Spleen (tissue), 7 donors: ENCODE results near the gene UBL5.

ENCODE experiments used
- CTCF ChIP-seq, 11 experiments: fragments of 200-600 bp in 7 of 11; fragments of 450-650 bp in 4 of 11; sonication (generic) in 4 of 11; IDR thresholded peaks in 8 of 11; conservative IDR thresholded peaks in 3 of 11; 1 replicate in 7 of 11; 2 replicates in 4 of 11; pipeline versions ENCODE4 v1.4.0 to v1.8.0; 2016 to 2021; ENCODE audit warnings: antibody characterized with exemption in 11 of 11, inconsistent platforms in 4 of 11, mild to moderate bottlenecking in 1 of 11
- POLR2AphosphoS5 ChIP-seq, 3 donors: sonication (generic); formaldehyde crosslinking; IDR thresholded peaks; one replicate each; pipeline ENCODE4 v1.5.1; 2017; ENCODE audit warnings: antibody characterized with exemption in 3 of 3
- donor health status: DM: no; HTN: no; CAD: no; lungs with moderate emphysema.
- donor health status: DM: no; HTN: no; CAD: no.
- donor health status: DM: no; HTN: no; CAD: no.

DNA sequence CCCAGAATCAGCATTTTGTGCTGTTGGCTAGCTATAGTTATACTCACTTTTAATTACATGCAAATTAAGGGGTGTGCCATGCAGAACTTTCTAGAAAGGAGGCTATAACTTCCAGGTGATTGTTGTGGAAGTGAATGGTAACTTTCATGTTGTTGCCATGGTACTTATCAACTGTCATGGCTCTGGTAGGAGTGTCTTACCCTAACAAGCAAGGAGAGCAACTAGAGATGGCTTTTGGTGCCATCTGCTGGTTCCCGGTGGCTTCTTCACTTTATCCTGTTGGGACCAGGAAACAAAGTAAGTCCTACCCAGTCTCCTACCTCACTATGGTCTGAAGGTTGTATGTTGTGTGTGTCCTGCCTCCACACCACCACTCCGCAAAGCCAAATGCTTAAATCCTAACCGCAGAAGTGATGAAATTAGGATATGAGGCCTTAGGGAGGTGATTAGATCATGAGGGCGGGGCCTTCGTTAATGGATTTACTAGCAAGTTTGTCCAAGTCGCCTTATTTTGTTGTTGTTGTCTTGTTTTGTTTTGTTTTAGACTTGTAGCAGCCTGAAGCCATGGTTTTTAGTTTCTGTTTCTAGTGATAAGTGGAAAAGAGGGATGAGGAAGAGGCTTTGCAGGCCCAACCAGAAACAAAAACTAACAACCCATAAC lies 31.5 kb upstream of the UBL5 start:
- TF ChIP-seq POLR2AphosphoS5 (IDR thresholded peaks at IDR 0.05) (peak in 1 of 3 donors; percentile 35), CTCF (IDR thresholded peaks at IDR 0.05 in 8 of 11, conservative IDR thresholded peaks at IDR 0.05 in 3 of 11) (peak; percentile 76 to 92 (median 87))
